Endothelial cell of umbilical vein (primary cell): ENCODE data around the gene ADAT1.

Experiments
- CTCF ChIP-seq, 2 donors: IDR thresholded peaks; 1 replicate in 1 of 2; 2 replicates in 1 of 2; pipeline ENCODE4 v1.5.1; 2011; ENCODE audit warnings: low read length in 2 of 2, mild to moderate bottlenecking in 2 of 2, moderate library complexity in 2 of 2, control low read depth in 1 of 2, inconsistent platforms in 1 of 2, low read depth in 1 of 2; ENCODE audit not compliant: insufficient read depth in 1 of 2; ENCODE audit errors: extremely low read depth in 1 of 2
- EZH2 ChIP-seq: IDR thresholded peaks from 2 replicates; pipeline ENCODE4 v1.6.1; 2012; ENCODE audit warnings: borderline replicate concordance, low read depth, mild to moderate bottlenecking, moderate library complexity, low read length, inconsistent platforms; ENCODE audit not compliant: severe bottlenecking
- POLR2A ChIP-seq: IDR thresholded peaks from 2 replicates; pipeline ENCODE4 v1.6.1; 2012; ENCODE audit warnings: low read depth, mild to moderate bottlenecking, control low read depth, low read length
- POLR2AphosphoS5 ChIP-seq: IDR thresholded peaks from 2 replicates; pipeline ENCODE4 v1.6.1; 2012; ENCODE audit warnings: low read depth, mild to moderate bottlenecking, control low read depth, low read length, moderate library complexity; ENCODE audit not compliant: insufficient read depth

GRCh38 chr16:75578212-75578611, 44.9 kb downstream of the ADAT1 start:
- TF ChIP-seq CTCF (IDR thresholded peaks at IDR 0.05; ENCODE audit: extremely low read depth in 1 of 2, insufficient read depth in 1 of 2, low read depth in 1 of 2, low read length in 2 of 2), result no peak
- TF ChIP-seq EZH2, result no peak
- no peak for TF ChIP-seq POLR2AphosphoS5
- TF ChIP-seq POLR2A, result no peak
